Measurements from ENCODE around the gene GOLT1B.

The GOLT1B gene

GRCh38 chr12:21529456-21529855 is 27.9 kb downstream of the GOLT1B start:
- no peak for TF ChIP-seq CTCF (IDR thresholded peaks at IDR 0.05; ENCODE audit: insufficient read depth, low read depth, low read length, missing control alignments)
- no peak overlapping the region for H3K4me3 ChIP-seq (ENCODE audit: low read depth, low read length)
- DNase-seq (ENCODE audit: low read depth): no peak

GRCh38 chr12:21538061-21538653 is 36.6 kb downstream of the GOLT1B start:
- no peak for TF ChIP-seq CTCF (IDR thresholded peaks at IDR 0.05; ENCODE audit: insufficient read depth, low read depth, low read length, missing control alignments)
- no peak for DNase-seq (ENCODE audit: low read depth)
- no peak overlapping the region for H3K4me3 ChIP-seq (ENCODE audit: low read depth, low read length)

DNA sequence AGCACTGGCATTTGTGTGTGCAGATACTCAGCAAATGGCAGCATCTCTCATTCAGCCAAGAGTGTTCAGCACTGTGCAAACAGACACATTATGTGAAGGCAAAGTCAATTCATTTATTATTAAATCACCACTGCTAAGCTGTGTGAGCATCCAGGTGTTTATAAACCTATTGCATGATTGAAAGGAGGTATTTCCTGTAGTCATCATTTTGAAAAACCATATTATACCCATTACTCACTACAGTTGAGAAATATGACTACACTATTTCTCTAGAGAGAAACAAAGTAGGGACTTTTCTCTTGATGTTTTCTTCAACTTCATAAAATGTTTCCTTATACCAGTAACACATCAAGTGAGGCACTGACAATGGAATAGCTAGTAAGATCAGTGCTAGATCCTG is 38.2 kb downstream of the GOLT1B start:
- TF ChIP-seq CTCF (IDR thresholded peaks at IDR 0.05; ENCODE audit: insufficient read depth, low read depth, low read length, missing control alignments): no peak
- H3K4me3 ChIP-seq (ENCODE audit: low read depth, low read length): no peak overlapping the region
- no peak for DNase-seq (ENCODE audit: low read depth)

GRCh38 chr12:21541773-21542172 is 40.2 kb downstream of the GOLT1B start:
- no peak for TF ChIP-seq CTCF (IDR thresholded peaks at IDR 0.05; ENCODE audit: insufficient read depth, low read depth, low read length, missing control alignments)
- no peak for DNase-seq (ENCODE audit: low read depth)
- no peak overlapping the region for H3K4me3 ChIP-seq (ENCODE audit: low read depth, low read length)

GRCh38 chr12:21542403-21542802 is 40.8 kb downstream of the GOLT1B start:
- DNase-seq (ENCODE audit: low read depth): no peak
- no peak for TF ChIP-seq CTCF (IDR thresholded peaks at IDR 0.05; ENCODE audit: insufficient read depth, low read depth, low read length, missing control alignments)
- H3K4me3 ChIP-seq (ENCODE audit: low read depth, low read length): no peak overlapping the region

DNA sequence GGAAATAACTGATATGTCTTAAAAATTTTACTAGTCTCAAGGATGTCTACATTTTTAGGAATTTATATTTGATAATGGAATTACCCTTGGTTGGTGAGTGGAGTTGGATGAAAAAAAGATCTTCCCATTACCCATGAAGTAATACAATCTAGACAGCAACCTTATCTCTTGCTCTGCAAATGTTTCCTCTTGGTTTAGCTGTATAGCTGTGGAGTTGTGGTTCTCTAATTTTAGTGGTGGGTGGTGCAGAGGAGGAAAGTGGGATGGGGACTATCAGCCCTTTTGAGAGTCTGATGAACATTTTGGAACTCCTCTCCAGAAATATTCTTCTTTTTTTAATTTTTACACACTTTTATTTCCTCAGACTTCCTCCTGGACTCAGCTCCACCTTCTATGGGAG is 41.6 kb downstream of the GOLT1B start:
- H3K4me3 ChIP-seq (ENCODE audit: low read depth, low read length): no peak overlapping the region
- no peak for TF ChIP-seq CTCF (IDR thresholded peaks at IDR 0.05; ENCODE audit: insufficient read depth, low read depth, low read length, missing control alignments)
- DNase-seq (ENCODE audit: low read depth): no peak

DNA sequence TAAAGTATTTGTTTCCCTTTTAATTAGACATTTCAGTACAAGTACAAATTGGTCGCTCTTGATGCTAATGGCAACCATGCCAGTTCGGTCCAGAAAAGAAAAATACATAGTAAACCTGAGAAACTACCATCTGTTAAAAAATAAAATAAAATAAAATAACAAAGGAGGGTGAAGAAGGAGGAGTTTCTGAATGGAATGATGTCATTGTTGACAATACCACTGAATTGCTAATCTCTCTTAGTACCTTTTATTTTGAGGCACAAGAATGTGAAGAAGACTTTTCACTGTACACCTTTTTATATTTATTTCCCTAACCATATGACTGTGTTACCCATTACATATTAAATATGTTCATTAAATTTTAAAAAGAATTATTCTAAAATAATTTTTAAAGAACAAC is 44.0 kb downstream of the GOLT1B start:
- H3K4me3 ChIP-seq (ENCODE audit: low read depth, low read length): no peak overlapping the region
- no peak for DNase-seq (ENCODE audit: low read depth)
- no peak for TF ChIP-seq CTCF (IDR thresholded peaks at IDR 0.05; ENCODE audit: insufficient read depth, low read depth, low read length, missing control alignments)

Measured in GM12865 (cell line).